GM23338 (cell line): ENCODE results near the gene C2orf92.

ENCODE experiments used
- CREB1 ChIP-seq: fragments of 250-450 bp; sonication (Bioruptor Pico); IDR thresholded peaks from 2 replicates; pipeline ENCODE4 v1.5.0; 2020; ENCODE audit warnings: low read depth, mild to moderate bottlenecking, moderate library complexity
- CTCF ChIP-seq, 2 experiments: fragments of 200-600 bp in 1 of 2; sonication (generic) in 1 of 2; conservative IDR thresholded peaks; 2 replicates each; pipeline versions ENCODE4 v1.5.1 to v1.6.1; 2016 to 2017; ENCODE audit warnings: antibody characterized with exemption in 2 of 2, low read depth in 2 of 2, mild to moderate bottlenecking in 2 of 2, moderate library complexity in 1 of 2
- EZH2 ChIP-seq: fragments of 200-600 bp; sonication (generic); IDR thresholded peaks from one replicate; pipeline ENCODE4 v1.8.0; 2017; ENCODE audit warnings: antibody characterized with exemption, mild to moderate bottlenecking, low read depth; ENCODE audit not compliant: unreplicated experiment
- POLR2AphosphoS5 ChIP-seq: IDR thresholded peaks from 2 replicates; pipeline ENCODE4 v1.6.1; 2016; ENCODE audit warnings: antibody characterized with exemption, low read depth
- REST ChIP-seq: IDR thresholded peaks from one replicate; pipeline ENCODE4 v1.6.1; 2018; ENCODE audit warnings: antibody characterized with exemption; ENCODE audit not compliant: unreplicated experiment

GRCh38 chr2:97736608-97737330 is 67.3 kb downstream of the C2orf92 start:
- TF ChIP-seq CTCF (conservative IDR thresholded peaks at IDR 0.05; ENCODE audit: low read depth in 2 of 2) = no peak; a peak in 1 of 4 replicates
- no peak for TF ChIP-seq CREB1
- TF ChIP-seq EZH2 = no peak
- TF ChIP-seq POLR2AphosphoS5 = no peak
- TF ChIP-seq REST = no peak
